ENCODE results near the gene DRC3. TPM values are rescaled to one million over a fixed set of nuclear protein-coding genes. Genes with fewer than 3 reads are reported as not detected.

Gene DRC3
- polyA plus RNA-seq, 1 donor (not counting 4 experiments of a cell fraction or from before 2014, with no cell fraction given): 0.69 TPM

DNA sequence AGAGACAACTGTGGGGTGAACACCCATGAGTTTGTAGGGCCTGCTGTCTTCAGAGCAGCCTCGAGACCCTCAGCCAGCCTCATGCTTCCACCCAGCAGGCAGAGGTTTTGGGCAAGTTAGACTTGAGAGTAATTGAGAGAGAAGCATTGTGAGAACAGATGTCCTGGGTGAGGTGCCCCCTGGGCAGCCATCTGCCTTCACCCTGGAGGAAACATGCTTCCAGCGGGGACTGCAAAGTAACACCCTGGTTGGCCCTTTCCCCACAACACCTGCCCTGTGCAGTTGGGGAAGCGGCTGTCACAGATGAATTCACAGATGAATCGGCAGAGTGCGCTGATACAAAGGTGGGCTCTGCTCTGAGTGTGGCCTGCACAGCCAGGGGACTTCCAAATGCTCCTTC, 42.9 kb downstream of the DRC3 start:
- Histone ChIP-seq H3K27ac (ENCODE audit: control insufficient read depth, insufficient read depth, low read length) (no peak overlapping the region), H3K4me3 (ENCODE audit: control insufficient read depth in 2 of 3, extremely low read depth in 1 of 3, insufficient read depth in 2 of 3, low read depth in 1 of 3, low read length in 3 of 3) (no peak overlapping the region), H3K4me1 (ENCODE audit: control insufficient read depth, extremely low read depth, insufficient read depth, low read length) (no peaks in the 10 kb centered on the region), H2AFZ (ENCODE audit: control insufficient read depth, low read length) (no peak overlapping the region), H3K9me3 (ENCODE audit: control insufficient read depth, low read depth, low read length) (no peaks in the 10 kb centered on the region), H3K9ac (ENCODE audit: control insufficient read depth, extremely low read depth, insufficient read depth, low read length) (no peak overlapping the region), H3K4me2 (ENCODE audit: control insufficient read depth, extremely low read depth, insufficient read depth, low read depth, low read length) (no peak overlapping the region), H3K79me2 (ENCODE audit: control insufficient read depth, insufficient read depth, low read length) (no peaks in the 10 kb centered on the region), H4K20me1 (ENCODE audit: control insufficient read depth, extremely low read depth, insufficient read depth, low read length) (no peaks in the 10 kb centered on the region), H3K9me1 (ENCODE audit: control insufficient read depth, extremely low read depth, insufficient read depth, low read length) (no peaks in the 10 kb centered on the region), H3K36me3 (ENCODE audit: control insufficient read depth in 2 of 2, extremely low read depth in 1 of 2, insufficient read depth in 2 of 2, low read length in 2 of 2) (peaks cover 11% of the 10 kb centered on the region in 2 experiments), H3K27me3 (ENCODE audit: control insufficient read depth, extremely low read depth, insufficient read depth, low read length) (no peaks in the 10 kb centered on the region)
- TF ChIP-seq, protein P1, sequence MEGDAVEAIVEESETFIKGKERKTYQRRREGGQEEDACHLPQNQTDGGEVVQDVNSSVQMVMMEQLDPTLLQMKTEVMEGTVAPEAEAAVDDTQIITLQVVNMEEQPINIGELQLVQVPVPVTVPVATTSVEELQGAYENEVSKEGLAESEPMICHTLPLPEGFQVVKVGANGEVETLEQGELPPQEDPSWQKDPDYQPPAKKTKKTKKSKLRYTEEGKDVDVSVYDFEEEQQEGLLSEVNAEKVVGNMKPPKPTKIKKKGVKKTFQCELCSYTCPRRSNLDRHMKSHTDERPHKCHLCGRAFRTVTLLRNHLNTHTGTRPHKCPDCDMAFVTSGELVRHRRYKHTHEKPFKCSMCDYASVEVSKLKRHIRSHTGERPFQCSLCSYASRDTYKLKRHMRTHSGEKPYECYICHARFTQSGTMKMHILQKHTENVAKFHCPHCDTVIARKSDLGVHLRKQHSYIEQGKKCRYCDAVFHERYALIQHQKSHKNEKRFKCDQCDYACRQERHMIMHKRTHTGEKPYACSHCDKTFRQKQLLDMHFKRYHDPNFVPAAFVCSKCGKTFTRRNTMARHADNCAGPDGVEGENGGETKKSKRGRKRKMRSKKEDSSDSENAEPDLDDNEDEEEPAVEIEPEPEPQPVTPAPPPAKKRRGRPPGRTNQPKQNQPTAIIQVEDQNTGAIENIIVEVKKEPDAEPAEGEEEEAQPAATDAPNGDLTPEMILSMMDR (optimal IDR thresholded peaks at IDR 0.05 in 1 of 3, IDR thresholded peaks at IDR 0.05 in 1 of 3, conservative IDR thresholded peaks at IDR 0.05 in 1 of 3; ENCODE audit: extremely low read depth in 1 of 3, insufficient read depth in 2 of 3, low read length in 3 of 3): no peak
- no peak for TF ChIP-seq EZH2 (IDR thresholded peaks at IDR 0.05; ENCODE audit: low read length)
- dilution Hi-C loops (cut with MboI; ENCODE audit: extremely low pct_ligation_motif_present, low sequenced_read_pairs): no loop called here
- FAIRE-seq: no peak
- no peak for DNase-seq (ENCODE audit: low read depth, low spot score)

DNA sequence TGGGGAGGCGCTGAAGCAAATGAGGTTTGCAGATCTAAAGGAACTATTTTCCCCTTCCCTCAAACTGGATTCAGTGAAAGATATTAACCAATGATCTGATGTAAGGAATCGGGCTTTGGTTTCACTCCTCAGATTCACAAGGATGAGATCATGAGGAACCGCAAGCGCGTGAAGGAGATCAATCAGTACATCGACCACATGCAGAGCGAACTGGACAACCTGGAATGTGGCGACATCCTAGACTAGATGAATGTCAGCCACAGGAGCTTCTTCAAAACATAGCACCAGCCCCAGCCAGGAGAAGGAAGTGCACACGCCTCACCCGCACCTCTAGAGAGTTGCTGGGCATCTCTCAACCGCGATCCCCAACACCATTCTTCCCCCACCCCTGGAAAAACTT, 43.8 kb downstream of the DRC3 start:
- H4K20me1 ChIP-seq (ENCODE audit: control insufficient read depth, extremely low read depth, insufficient read depth, low read length): no peaks in the 10 kb centered on the region
- no peaks in the 10 kb centered on the region for H3K4me1 ChIP-seq (ENCODE audit: control insufficient read depth, extremely low read depth, insufficient read depth, low read length)
- H3K9ac ChIP-seq (ENCODE audit: control insufficient read depth, extremely low read depth, insufficient read depth, low read length): no peak overlapping the region
- no peak overlapping the region for H3K4me3 ChIP-seq (ENCODE audit: control insufficient read depth in 2 of 3, extremely low read depth in 1 of 3, insufficient read depth in 2 of 3, low read depth in 1 of 3, low read length in 3 of 3)
- H3K27ac ChIP-seq (ENCODE audit: control insufficient read depth, insufficient read depth, low read length): no peak overlapping the region
- no peaks in the 10 kb centered on the region for H3K79me2 ChIP-seq (ENCODE audit: control insufficient read depth, insufficient read depth, low read length)
- H3K27me3 ChIP-seq (ENCODE audit: control insufficient read depth, extremely low read depth, insufficient read depth, low read length): no peaks in the 10 kb centered on the region
- dilution Hi-C loops (cut with MboI; ENCODE audit: extremely low pct_ligation_motif_present, low sequenced_read_pairs): no loop called here
- H3K4me2 ChIP-seq (ENCODE audit: control insufficient read depth, extremely low read depth, insufficient read depth, low read depth, low read length): no peak overlapping the region
- H2AFZ ChIP-seq (ENCODE audit: control insufficient read depth, low read length): no peak overlapping the region
- DNase-seq (ENCODE audit: low read depth, low spot score): no peak
- no peaks in the 10 kb centered on the region for H3K9me1 ChIP-seq (ENCODE audit: control insufficient read depth, extremely low read depth, insufficient read depth, low read length)
- H3K9me3 ChIP-seq (ENCODE audit: control insufficient read depth, low read depth, low read length): no peaks in the 10 kb centered on the region
- FAIRE-seq: no peak
- TF ChIP-seq, protein P1 (optimal IDR thresholded peaks at IDR 0.05 in 1 of 3, IDR thresholded peaks at IDR 0.05 in 1 of 3, conservative IDR thresholded peaks at IDR 0.05 in 1 of 3; ENCODE audit: extremely low read depth in 1 of 3, insufficient read depth in 2 of 3, low read length in 3 of 3): no peak
- TF ChIP-seq EZH2 (IDR thresholded peaks at IDR 0.05; ENCODE audit: low read length): no peak
- peaks cover 11 to 13% of the 10 kb centered on the region in 2 experiments for H3K36me3 ChIP-seq (ENCODE audit: control insufficient read depth in 2 of 2, extremely low read depth in 1 of 2, insufficient read depth in 2 of 2, low read length in 2 of 2)
